HG03342 (cell line): ENCODE results near the gene CCDC188.
"Not testable (repeated sequence)": the region's sequence is repeated elsewhere in the genome, so short reads cannot be mapped to it uniquely, and the experiment has no call there.

Source experiments
- ATAC-seq: cut with Tn5 transposase; IDR thresholded peaks from one replicate; pipeline ENCODE4 v1.9.1; 2021; ENCODE audit warnings: mild to moderate bottlenecking, moderate library complexity; ENCODE audit not compliant: unreplicated experiment

CCDC188 gene

GRCh38 chr22:20171288-20172140, 20.7 kb upstream of the CCDC188 start:
- no peak for ATAC-seq

- ATAC-seq, result no peak
Measured at GRCh38 chr22:20170170-20170569, 19.3 kb upstream of the CCDC188 start.

DNA sequence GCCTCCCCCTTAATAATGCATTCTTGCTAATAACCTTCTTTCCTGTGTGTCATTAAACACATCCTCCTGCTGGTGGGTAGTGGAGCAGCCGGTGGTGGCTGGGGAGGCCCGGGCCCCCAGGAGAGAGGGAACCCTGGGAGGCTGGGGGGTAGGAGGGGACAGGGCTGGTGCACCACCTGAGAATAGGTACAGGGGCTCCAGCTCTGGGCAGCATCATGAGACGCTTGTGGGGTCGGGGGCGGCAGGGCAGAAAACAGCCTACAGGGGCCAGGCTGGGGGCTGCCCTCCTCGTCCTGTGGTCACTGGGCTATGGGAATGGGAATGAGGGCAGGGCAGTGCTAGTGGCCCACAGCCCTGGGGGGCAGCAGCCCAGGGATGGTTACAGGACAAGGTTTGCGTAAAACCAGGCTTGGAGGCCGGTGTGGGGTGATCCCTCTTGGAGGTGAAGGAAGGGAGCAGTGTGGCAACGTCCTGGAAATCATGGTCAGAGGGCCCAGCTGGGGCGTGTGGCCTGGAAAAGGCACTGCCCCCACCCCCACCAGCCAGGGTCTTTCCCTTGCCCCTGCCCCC, 18.5 kb upstream of the CCDC188 start:
- ATAC-seq, result no peak

GRCh38 chr22:20167643-20168322, 16.9 kb upstream of the CCDC188 start:
- ATAC-seq, result no peak

DNA sequence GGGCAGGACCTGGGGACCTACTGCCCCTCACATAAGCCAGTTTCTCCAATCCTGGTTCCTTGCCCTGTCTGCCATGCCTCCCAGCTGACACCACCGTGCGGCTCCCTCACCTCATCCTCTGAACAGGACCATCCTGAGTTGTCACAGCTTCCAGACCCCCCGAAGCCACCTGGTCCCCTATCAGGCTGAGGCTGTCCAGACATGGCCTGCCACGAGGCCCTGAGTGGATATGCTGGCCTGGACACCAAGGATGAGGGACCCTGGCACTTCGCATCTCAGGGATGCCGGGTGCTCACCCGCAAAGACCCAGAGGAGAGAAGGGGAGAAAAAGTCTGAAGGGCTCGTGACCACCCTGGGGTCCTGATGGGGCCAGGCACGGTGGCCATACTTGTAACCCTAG, 15.8 kb upstream of the CCDC188 start:
- no peak for ATAC-seq

DNA sequence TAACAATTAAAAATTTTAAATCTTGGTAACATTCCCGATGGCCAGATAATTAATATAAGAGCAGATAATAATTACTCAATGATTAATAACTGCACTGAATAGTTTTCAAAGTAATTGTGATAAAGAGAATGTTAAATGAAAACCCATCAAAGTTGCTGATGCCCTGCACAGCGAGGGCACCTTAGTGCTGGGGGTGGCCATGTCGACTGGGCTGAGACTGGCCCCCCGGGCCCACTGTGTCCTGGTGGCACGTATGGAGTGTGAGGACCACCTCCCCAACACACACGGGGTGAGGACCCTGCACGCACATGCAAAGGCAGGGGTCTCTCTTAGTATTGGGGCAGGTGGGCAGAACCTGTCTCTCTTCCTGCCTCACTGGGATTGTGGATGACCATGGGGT, 15.1 kb upstream of the CCDC188 start:
- no peak for ATAC-seq

GRCh38 chr22:20165421-20165820, 14.6 kb upstream of the CCDC188 start:
- ATAC-seq, result no peak

DNA sequence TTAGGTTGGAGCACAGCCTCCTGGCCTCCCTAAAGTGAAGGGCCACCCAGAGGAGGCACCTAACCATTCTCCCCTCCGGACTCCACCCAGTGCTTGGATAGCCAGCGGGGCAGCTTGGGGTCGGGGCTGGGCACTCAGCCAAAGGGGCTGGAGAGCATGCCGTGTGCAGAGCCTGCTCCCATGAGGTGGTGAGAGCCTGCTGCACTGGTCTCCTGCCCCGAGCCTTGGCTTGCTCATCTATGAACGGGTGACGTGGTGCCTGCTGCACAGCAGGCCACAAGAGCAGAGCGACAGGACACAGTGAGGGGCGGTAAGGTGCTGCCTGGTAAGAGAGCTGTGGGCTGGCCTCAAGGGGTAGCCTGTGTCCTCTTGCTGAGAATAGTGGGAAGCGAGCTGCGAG, 14.0 kb upstream of the CCDC188 start:
- no peak for ATAC-seq

DNA sequence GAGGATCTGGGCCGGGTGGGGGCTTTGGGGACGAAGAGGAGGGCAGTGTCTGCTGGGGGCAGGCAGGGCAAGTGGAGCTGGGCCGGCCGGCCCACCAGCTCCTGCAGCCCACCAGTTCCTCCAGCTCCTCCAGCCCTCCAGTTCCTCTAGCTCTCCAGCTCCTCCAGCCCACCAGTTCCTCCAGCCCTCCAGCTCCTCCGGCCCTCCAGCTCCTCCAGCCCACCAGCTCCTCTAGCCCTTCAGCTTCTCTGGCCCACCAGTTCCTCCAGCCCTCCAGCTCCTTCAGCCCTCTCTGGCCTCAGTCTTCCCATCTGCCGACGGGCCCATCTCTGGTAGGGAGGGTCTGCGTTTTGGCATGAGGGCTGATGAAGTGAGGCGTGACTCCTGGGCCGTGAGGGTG, 9.2 kb upstream of the CCDC188 start:
- no peak for ATAC-seq

GRCh38 chr22:20159531-20159930, 8.7 kb upstream of the CCDC188 start:
- ATAC-seq, result not testable (repeated sequence)

DNA sequence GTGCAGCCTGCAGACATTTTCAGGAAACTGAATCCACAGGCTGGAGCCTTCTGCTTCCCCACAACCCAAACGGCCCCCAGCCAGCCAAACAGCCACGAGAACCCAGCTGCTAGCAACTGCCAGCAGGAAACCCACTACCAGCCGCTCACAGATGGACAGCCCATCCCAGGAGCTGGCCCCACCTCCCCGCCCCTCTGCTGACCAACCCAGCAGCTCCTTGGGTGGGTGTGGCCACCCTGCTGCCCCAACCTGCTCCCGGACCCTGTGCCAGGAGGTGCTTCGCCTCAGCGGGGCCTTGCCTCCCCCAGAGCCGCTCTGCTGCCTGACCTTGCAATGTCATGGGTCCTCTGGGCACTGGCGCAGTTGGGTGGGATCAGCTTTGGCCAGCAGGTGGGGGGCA, 8.2 kb upstream of the CCDC188 start:
- no peak for ATAC-seq

DNA sequence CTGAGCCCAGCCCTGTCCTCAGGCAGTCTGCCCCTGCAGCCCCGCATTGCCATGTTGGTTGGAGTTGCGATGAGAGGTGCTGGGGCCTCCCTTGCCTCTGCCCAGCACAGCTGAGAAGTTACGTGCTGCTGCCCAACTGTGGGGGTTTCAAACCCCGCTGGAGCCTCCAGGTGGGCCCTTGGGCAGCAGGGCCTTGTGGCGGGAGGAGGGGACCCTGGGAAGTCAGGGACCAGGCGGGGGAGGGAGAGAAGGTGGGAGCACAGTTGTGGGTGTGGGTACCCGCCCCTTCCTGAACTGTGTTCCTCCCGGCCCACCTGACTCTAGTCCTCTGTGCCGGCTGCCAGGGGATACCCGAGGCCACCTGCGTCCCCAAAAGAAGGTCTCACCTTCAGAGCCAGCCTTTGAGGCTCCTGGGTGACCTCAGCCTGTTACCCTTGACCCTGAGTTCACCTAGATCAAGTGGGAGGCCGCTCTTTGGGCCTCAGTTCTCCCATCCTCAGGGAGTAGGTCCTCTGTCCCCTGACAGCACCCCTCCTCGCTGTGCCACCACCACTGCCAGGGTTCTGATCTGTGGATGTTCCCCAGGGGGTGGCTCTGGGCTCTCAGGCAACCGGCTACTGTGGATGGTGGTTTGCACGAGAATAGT, 7.7 kb upstream of the CCDC188 start:
- ATAC-seq, result no peak

DNA sequence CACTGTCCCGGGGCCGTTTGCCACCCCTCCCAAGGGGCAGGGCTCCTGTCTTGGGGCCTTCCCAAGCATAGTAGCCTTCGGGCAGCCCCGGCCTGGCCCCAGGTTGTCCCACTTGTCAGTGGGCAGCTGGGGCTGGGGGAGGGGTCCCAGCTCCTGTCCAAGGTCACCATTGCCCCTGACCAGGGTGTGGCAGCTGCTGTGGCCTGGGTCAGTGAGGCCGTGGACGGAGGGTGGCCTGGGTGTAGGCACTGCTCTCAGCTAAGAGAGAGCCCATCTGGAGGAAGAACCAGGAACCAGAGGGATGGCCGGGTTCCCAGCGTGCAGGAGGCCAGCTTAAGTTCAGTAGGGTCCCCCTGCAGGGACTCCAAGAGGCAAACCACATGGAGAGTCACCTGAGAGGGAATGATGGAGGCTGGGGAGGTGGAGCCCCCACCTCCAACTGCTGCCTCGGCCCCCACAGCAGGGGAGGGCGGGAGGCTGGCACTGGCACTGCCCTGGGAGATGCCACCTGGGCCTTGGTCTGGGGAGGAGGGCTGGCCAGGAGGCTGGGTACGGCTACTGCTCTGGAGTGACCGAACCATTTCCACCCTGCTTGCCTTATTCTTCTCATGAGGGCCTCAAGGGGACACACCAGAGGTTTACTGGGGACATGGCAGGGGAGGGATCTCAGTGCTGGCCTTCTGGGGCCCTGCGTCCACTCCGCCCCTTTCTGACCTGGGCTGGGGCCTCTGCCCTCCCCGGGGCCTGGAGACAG, 6.8 kb upstream of the CCDC188 start:
- ATAC-seq, result no peak

GRCh38 chr22:20156611-20157429, 6.0 kb upstream of the CCDC188 start:
- no peak for ATAC-seq

- ATAC-seq, result no peak
Measured at GRCh38 chr22:20156042-20156389, 5.2 kb upstream of the CCDC188 start.

DNA sequence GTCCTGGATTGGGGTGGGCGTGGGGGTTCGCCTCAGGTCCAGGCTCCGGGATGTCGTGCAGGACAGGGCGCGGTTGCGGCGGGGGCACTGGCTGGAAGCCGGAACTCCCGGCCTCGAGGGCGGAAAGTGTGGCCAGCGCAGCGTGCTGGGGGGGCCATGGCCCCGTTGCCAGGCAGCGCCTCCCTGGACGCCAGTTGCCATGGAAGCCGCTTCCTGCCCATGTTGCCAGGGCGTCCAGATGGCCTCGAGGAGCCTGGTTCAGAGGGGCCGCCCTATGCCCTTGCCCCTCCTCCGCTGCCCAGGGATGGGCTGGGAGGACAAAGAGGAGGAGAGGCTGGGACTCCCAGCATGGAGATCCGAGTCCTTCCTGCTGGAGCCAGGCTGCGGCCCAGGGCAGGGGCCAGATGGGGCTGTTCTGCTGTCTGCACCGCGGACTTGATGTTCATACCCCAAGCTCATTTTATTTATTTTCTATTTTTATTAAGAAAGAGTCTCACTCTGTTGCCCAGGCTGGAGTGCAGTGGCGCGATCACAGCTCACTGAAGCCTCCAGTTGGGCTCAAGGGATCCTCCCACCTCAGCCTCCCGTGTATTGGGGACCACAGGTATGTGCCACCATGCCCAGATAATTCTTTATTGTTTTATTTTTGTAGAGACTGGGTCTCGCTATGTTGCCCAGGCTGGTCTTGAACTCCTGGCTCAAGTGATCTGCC, 4.6 kb upstream of the CCDC188 start:
- ATAC-seq, result no peak

DNA sequence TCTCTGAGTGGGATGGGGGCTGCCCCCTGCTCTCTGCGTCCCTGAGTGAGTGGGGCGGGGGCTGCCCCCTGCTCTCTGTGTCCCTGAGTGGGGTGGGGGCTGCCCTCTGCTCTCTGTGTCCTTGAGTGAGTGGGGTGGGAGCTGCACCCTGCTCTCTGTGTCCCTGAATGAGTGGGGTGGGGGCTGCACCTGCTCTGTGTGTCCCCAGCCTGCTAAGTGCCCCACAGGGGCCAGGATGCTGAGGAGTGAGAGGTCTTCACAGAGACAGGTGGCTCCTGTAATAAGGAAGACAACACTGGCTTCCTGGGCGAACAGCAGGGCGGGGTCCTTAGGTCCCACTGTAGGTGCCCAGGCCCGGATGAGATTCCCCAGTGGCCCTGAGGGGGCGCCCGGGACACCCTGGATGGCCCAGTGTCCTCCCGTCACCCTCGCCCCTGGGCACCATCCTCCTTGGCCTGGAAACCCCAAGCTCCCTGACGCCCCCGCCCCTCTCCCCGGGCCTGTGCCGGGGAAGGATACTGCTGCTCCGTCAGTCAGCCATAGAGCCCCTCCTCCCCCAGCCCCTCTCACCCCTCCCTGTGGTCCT, 3.8 kb upstream of the CCDC188 start:
- ATAC-seq, result no peak

- ATAC-seq, result no peak
Measured at GRCh38 chr22:20153945-20154344, 3.1 kb upstream of the CCDC188 start.

- no peak for ATAC-seq
Measured at GRCh38 chr22:20152464-20152890, 1.6 kb upstream of the CCDC188 start.
